Mucosa of descending colon (tissue), 3 donors: Measurements from ENCODE around the gene IRS2. TPM values are rescaled to one million over a fixed set of nuclear protein-coding genes. Genes with fewer than 3 reads are reported as not detected.
"Not testable (repeated sequence)": the region's sequence is repeated elsewhere in the genome, so short reads cannot be mapped to it uniquely, and the experiment has no call there.

Source experiments
- ATAC-seq: fragments of 200-7000 bp; cut with Tn5 transposase; one replicate; pipeline ENCODE4 v1.9.1; 2020; ENCODE audit warnings: mild to moderate bottlenecking, moderate library complexity
- DNase-seq, 3 donors: peaks; one replicate each; pipeline ENCODE4 v3.0.0-alpha.2; 2020
- H3K36me3 ChIP-seq: fragments of 200-600 bp; one replicate; pipeline ENCODE4 v1.8.0; 2021; ENCODE audit warnings: low read depth, mild to moderate bottlenecking
- H3K4me1 ChIP-seq: fragments of 200-600 bp; one replicate; pipeline ENCODE4 v1.8.0; 2021; ENCODE audit warnings: low read depth, mild to moderate bottlenecking
- H3K4me3 ChIP-seq: fragments of 200-600 bp; one replicate; pipeline ENCODE4 v1.8.0; 2021; ENCODE audit warnings: mild to moderate bottlenecking
- H3K9me3 ChIP-seq: fragments of 200-600 bp; one replicate; pipeline ENCODE4 v1.8.0; 2021; ENCODE audit warnings: mild to moderate bottlenecking
- intact Hi-C, 2 donors: fragments of 100-400 bp; cut with DNase I in 1 of 2; cut with micrococcal nuclease in 1 of 2; formaldehyde crosslinking; loops; one replicate each; pipeline versions ENCODE4 v1.11.0 to v1.11.1; 2022; cut with DNase I, micrococcal nuclease
- long read RNA-seq, 2 donors: library from polyadenylated mRNA; unstranded; transcript quantifications; one replicate each; pipeline ENCODE4 v2.0.0, GENCODE V29; 2019 to 2021
- total RNA-seq, 3 donors: library from RNA; stranded (reverse); fragmentation: NEBNext Ultra II Directional in 2 of 3; extraction: Animal tissue kit (Norgen Biotek cat#: 25700) in 2 of 3; gene quantifications; one replicate each; pipeline versions ENCODE4 v1.2.1 to v1.2.4, GENCODE V29; 2021 to 2023
- TF ChIP-seq, protein P1 (sequence below): fragments of 200-600 bp; IDR thresholded peaks from one replicate; pipeline ENCODE4 v1.8.0; 2022; ENCODE audit warnings: antibody characterized with exemption, mild to moderate bottlenecking
- donor health status: DM: no; HTN: no; CAD: no; lungs with moderate emphysema.
- donor health status: DM: no; HTN: no; CAD: no.
- donor health status: DM: no; HTN: yes; CAD: no.

Gene IRS2, protein sequence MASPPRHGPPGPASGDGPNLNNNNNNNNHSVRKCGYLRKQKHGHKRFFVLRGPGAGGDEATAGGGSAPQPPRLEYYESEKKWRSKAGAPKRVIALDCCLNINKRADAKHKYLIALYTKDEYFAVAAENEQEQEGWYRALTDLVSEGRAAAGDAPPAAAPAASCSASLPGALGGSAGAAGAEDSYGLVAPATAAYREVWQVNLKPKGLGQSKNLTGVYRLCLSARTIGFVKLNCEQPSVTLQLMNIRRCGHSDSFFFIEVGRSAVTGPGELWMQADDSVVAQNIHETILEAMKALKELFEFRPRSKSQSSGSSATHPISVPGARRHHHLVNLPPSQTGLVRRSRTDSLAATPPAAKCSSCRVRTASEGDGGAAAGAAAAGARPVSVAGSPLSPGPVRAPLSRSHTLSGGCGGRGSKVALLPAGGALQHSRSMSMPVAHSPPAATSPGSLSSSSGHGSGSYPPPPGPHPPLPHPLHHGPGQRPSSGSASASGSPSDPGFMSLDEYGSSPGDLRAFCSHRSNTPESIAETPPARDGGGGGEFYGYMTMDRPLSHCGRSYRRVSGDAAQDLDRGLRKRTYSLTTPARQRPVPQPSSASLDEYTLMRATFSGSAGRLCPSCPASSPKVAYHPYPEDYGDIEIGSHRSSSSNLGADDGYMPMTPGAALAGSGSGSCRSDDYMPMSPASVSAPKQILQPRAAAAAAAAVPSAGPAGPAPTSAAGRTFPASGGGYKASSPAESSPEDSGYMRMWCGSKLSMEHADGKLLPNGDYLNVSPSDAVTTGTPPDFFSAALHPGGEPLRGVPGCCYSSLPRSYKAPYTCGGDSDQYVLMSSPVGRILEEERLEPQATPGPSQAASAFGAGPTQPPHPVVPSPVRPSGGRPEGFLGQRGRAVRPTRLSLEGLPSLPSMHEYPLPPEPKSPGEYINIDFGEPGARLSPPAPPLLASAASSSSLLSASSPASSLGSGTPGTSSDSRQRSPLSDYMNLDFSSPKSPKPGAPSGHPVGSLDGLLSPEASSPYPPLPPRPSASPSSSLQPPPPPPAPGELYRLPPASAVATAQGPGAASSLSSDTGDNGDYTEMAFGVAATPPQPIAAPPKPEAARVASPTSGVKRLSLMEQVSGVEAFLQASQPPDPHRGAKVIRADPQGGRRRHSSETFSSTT (N-terminal part only)
- total RNA-seq: 10 to 100 TPM; 14.0 to 31.4 (median 23.7) TPM
- long read RNA-seq, donor 1, full-length matches to known transcripts: 6 of 15 reads
- long read RNA-seq, donor 1, partial matches to known transcripts: 0 of 15 reads
- long read RNA-seq, donor 1, other reads (novel, unspliced or antisense): 9 of 15 reads
- long read RNA-seq, donor 2, partial matches to known transcripts: 0 of 2 reads
- long read RNA-seq, donor 2, other reads (novel, unspliced or antisense): 2 of 2 reads

DNA sequence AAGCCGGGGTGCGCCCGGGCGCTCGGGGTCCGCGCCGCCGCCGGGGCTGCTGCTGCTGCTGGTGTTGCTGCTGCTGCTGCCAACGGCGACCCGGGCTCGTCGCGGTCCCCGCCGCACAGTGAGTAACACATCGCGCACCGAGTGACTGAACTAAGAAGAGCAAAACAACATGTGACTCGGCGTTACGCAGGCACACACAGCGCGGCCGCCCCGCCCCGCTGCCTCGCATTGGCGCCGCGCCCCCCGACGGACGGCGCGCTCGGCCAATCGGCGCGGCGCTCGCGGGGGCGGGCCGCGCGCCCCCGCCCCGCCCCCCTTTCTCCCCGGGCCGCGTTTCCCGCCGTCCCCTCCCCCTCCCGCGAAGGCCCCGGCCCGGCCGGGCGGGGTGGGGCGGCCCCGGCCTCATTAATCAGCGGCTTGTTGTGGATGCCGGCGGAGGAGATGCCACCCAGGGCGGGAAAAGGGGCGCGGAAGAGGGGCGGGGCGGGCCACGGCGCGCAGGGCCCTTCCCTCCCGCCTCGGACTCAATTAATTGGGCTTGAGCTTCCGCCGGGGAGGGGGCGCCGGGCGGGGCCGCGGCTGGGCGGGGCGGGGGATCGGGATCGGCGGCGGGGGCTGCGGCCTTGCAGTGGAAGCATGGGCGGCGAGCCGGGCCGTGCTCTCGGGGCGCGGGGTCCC lies at the start of gene IRS2:
Gene IRS2, minus strand, starts transcription at position 127 of the 678 bp plus-strand sequence. CDS start 530 bp downstream, outside the sequence.
- H3K4me3 ChIP-seq: peak within 1 kb of the TSS; percentile 65
- H3K4me1 ChIP-seq: peaks cover 14% of the 10 kb centered on the region
- ATAC-seq (peak; percentile 85), DNase-seq (peak; percentile 92 to 95 (median 94))
- H3K36me3 ChIP-seq: no peaks in the 10 kb centered on the region
- TF ChIP-seq, protein P1, sequence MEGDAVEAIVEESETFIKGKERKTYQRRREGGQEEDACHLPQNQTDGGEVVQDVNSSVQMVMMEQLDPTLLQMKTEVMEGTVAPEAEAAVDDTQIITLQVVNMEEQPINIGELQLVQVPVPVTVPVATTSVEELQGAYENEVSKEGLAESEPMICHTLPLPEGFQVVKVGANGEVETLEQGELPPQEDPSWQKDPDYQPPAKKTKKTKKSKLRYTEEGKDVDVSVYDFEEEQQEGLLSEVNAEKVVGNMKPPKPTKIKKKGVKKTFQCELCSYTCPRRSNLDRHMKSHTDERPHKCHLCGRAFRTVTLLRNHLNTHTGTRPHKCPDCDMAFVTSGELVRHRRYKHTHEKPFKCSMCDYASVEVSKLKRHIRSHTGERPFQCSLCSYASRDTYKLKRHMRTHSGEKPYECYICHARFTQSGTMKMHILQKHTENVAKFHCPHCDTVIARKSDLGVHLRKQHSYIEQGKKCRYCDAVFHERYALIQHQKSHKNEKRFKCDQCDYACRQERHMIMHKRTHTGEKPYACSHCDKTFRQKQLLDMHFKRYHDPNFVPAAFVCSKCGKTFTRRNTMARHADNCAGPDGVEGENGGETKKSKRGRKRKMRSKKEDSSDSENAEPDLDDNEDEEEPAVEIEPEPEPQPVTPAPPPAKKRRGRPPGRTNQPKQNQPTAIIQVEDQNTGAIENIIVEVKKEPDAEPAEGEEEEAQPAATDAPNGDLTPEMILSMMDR: no peak
- intact Hi-C loops: loop anchor here in 1 of 2 donors (10.0 kb wide), 1 partner anchor 318 kb away; no protein-coding TSS in a partner anchor
- no peaks in the 10 kb centered on the region for H3K9me3 ChIP-seq

DNA sequence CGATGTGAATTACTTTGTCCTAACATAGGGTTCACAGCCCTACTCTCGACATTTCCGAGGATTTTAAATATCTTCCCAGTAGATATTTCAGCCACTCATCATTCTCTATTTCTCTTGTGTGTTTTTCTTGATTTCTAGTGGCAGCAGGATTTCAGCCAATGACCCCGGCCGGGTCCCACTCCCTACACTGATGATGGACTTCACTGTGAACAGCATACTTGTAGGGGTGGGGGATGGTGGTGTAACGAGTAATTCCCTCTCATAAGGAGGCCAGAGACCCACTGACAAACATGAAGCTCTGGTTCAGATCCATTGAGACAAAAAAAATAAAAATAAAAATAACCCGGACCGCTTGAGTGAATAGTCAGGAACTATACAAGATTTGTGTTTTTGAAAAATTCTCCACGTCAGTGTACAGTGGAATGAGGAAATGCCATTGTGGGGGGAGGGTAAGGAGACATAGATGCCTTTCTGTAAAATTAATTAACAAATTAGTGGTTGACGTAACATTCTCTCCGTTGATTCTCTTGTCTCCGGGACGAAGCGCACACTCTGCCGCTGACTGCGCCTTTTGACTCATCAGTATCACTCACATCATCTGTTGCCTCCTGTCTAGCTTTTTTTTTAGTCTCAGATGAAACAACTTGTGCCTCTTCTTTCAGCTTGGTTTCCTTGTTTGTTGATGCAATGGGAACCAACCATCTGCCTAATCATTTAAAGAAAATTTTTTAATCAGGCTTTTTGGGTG lies 48.8 kb upstream of the IRS2 start:
- TF ChIP-seq, protein P1: no peak
- no peak for ATAC-seq
- no peak overlapping the region for H3K4me3 ChIP-seq
- H3K36me3 ChIP-seq: no peaks in the 10 kb centered on the region
- no peaks in the 10 kb centered on the region for H3K9me3 ChIP-seq
- intact Hi-C loops: no loop called here
- DNase-seq: no peak
- no peaks in the 10 kb centered on the region for H3K4me1 ChIP-seq

DNA sequence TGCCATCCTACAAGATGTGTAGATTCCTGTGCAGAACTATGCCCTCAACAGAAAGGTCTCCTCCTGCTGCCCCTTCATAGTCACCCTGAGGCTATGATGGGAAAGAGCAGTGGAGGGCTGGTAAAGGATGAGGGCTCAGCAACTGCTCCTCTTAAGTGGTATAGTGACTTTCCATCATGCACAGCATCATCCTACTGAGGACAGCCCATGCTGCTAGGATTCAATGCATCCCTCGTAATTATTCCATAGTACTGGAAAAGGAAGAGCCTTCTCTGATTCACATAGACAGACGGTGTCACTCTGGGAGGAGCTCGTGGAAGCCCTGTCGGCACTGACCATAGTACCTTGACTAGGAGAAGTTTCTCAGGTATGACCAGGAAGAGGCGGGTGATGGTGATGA lies 47.6 kb upstream of the IRS2 start:
- intact Hi-C loops: no loop called here
- Histone ChIP-seq H3K9me3 (no peaks in the 10 kb centered on the region), H3K4me3 (no peak overlapping the region), H3K36me3 (no peaks in the 10 kb centered on the region), H3K4me1 (no peaks in the 10 kb centered on the region)
- ATAC-seq (no peak), DNase-seq (no peak)
- TF ChIP-seq, protein P1: no peak

DNA sequence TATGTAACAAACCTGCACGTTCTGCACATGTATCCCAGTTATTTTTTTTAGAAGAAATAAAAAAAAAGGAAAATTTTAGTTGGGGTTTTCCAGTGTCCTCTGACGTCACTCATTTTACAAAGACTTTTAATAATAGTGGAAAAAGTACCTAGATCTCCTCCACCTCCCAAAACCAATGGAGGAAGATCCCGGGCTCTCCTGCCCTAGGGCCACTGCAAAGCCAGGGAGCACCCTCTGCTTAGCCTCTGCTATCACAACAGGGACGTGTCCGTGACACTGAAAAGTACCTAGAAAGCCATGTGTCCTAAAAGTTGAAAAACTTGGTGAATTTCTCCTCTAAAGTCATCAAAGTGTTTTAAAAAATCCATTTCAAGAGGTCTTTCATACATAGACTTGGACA lies 46.7 kb upstream of the IRS2 start:
- DNase-seq (no peak), ATAC-seq (no peak)
- no peaks in the 10 kb centered on the region for H3K9me3 ChIP-seq
- H3K36me3 ChIP-seq: no peaks in the 10 kb centered on the region
- no peaks in the 10 kb centered on the region for H3K4me1 ChIP-seq
- no peak overlapping the region for H3K4me3 ChIP-seq
- intact Hi-C loops: no loop called here
- TF ChIP-seq, protein P1: no peak

DNA sequence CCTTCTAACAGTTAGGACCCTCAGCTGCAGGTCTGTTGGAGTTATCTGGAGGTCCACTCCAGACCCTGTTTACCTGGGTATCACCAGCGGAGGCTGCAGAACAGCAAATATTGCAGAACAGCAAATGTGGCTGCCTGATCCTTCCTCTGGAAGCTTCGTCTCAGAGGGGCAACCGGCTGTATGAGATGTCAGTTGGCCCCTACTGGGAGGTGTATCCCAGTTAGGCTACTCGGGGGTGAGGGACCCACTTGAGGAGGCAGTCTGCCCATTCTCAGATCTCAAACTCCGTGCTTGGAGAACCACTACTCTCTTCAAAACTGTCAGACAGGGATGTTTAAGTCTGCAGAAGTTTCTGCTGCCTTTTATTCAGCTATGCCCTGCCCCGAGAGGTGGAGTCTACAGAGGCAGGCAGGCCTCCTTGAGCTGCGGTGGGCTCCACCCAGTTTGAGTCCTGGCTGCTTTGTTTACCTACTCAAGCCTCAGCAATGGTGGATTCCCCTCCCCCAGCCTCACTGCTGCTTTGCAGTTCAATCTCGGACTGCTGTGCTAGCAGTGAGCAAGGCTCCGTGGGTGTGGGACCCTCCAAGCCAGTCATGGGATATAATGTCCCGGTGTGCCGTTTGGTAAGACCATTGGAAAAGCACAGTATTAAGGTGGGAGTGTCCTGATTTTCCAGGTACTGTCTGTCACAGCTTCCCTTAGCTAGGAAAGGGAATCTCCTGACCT lies 42.4 kb upstream of the IRS2 start:
- not testable (repeated sequence) for H3K4me1 ChIP-seq, H3K9me3 ChIP-seq, DNase-seq, ATAC-seq, H3K36me3 ChIP-seq, H3K4me3 ChIP-seq
- intact Hi-C loops: loop anchor here in 1 of 2 donors (1.0 kb wide), 1 partner anchor 8 kb away; no protein-coding TSS in a partner anchor

DNA sequence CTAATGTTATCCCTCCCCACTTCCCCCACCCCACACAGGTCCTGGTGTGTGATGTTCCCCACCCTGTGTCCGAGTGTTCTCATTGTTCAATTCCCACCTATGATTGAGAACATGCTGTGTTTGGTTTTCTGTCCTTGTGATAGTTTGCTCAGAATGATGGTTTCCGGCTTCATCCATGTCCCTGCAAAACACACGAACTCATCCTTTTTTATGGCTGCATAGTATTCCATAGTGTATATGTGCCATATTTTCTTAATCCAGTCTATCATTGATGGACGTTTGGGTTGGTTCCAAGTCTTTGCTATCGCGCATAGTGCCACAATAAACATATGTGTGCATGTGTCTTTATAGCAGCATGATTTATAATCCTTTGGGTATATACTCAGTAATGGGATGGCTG lies 36.8 kb upstream of the IRS2 start:
- DNase-seq, H3K4me1 ChIP-seq, H3K4me3 ChIP-seq, intact Hi-C loops, ATAC-seq, H3K36me3 ChIP-seq, H3K9me3 ChIP-seq: not testable (repeated sequence)
